Neural cell (in vitro differentiated cells): Measurements from ENCODE around the gene PFDN2. TPM values are rescaled to one million over a fixed set of nuclear protein-coding genes. Genes with fewer than 3 reads are reported as not detected.

ENCODE experiments used
- H2AFZ ChIP-seq: fragments of 200-600, 300-800 bp; sonication (generic), shearing (Covaris generic); 2 replicates; pipeline ENCODE4 v1.6.0; 2014; ENCODE audit warnings: low read depth, mild to moderate bottlenecking, antibody characterized with exemption, low read length, moderate library complexity
- H3F3A ChIP-seq: fragments of 200-600 bp; shearing (Covaris generic); 2 replicates; pipeline ENCODE4 v1.6.1; 2016; ENCODE audit warnings: mild to moderate bottlenecking, moderate library complexity, mixed read lengths, antibody characterized with exemption, low read length; ENCODE audit not compliant: insufficient read depth, poor library complexity, severe bottlenecking
- H3K27ac ChIP-seq: fragments of 200-600, 300-800 bp; sonication (generic), shearing (Covaris generic); 2 replicates; pipeline ENCODE4 v1.5.1; 2014; ENCODE audit warnings: mild to moderate bottlenecking, low read length, moderate library complexity
- H3K27me3 ChIP-seq: fragments of 300-800, 200-600 bp; sonication (generic), shearing (Covaris generic); 2 replicates; pipeline ENCODE4 v1.6.0; 2014; ENCODE audit warnings: mild to moderate bottlenecking, low read depth, low read length, moderate library complexity; ENCODE audit not compliant: insufficient read depth
- H3K36me3 ChIP-seq: fragments of 300-800, 200-600 bp; sonication (generic), shearing (Covaris generic); 2 replicates; pipeline ENCODE4 v1.5.1; 2014; ENCODE audit warnings: mild to moderate bottlenecking, antibody characterized with exemption, low read length, moderate library complexity; ENCODE audit not compliant: insufficient read depth
- H3K4me2 ChIP-seq: fragments of 300-800, 200-600 bp; sonication (generic), shearing (Covaris generic); 2 replicates; pipeline ENCODE4 v1.6.0; 2014; ENCODE audit warnings: mild to moderate bottlenecking, low read length
- H3K4me3 ChIP-seq: fragments of 300-800, 200-600 bp; sonication (generic), shearing (Covaris generic); 2 replicates; pipeline ENCODE4 v1.5.1; 2014; ENCODE audit warnings: mild to moderate bottlenecking, low read length, moderate library complexity
- H3K79me2 ChIP-seq: fragments of 200-600 bp; shearing (Covaris generic); replicated peaks from 2 replicates; pipeline ENCODE4 v1.6.0; 2014; ENCODE audit warnings: mild to moderate bottlenecking, low read length, moderate library complexity; ENCODE audit not compliant: insufficient read depth
- H3K9ac ChIP-seq: fragments of 300-800, 200-600 bp; sonication (generic), shearing (Covaris generic); 2 replicates; pipeline ENCODE4 v1.6.1; 2016; ENCODE audit warnings: mild to moderate bottlenecking, low read length, mixed read lengths
- H3K9me2 ChIP-seq: fragments of 200-600 bp; shearing (Covaris generic); 2 replicates; pipeline ENCODE4 v1.6.1; 2016; ENCODE audit warnings: mild to moderate bottlenecking, low read length, mixed read lengths; ENCODE audit not compliant: insufficient read depth
- H3K9me3 ChIP-seq: fragments of 200-600, 300-800 bp; sonication (generic), shearing (Covaris generic); 2 replicates; pipeline ENCODE4 v1.6.1; 2016; ENCODE audit warnings: mild to moderate bottlenecking, mixed run types, low read length, moderate library complexity, mixed read lengths
- H4K20me1 ChIP-seq: fragments of 200-600 bp; shearing (Covaris generic); 2 replicates; pipeline ENCODE4 v1.6.1; 2016; ENCODE audit warnings: mild to moderate bottlenecking, mixed run types; ENCODE audit not compliant: insufficient read depth
- CTCF ChIP-seq: fragments of 450-650 bp; IDR thresholded peaks from 2 replicates; pipeline ENCODE4 v1.5.1; 2014; ENCODE audit warnings: antibody characterized with exemption, mild to moderate bottlenecking, moderate library complexity; ENCODE audit not compliant: poor library complexity, severe bottlenecking
- EP300 ChIP-seq: fragments of 450-650 bp; conservative IDR thresholded peaks from 2 replicates; pipeline ENCODE4 v1.6.1; 2014; ENCODE audit warnings: antibody characterized with exemption, mild to moderate bottlenecking, moderate library complexity; ENCODE audit not compliant: poor library complexity, severe bottlenecking
- EZH2 ChIP-seq: fragments of 200-600, 300-800 bp; shearing (Covaris generic), sonication (generic); IDR thresholded peaks from 2 replicates; pipeline ENCODE4 v1.6.1; 2014; ENCODE audit warnings: antibody characterized with exemption, low read length, borderline replicate concordance, mild to moderate bottlenecking; ENCODE audit not compliant: insufficient read depth, poor library complexity, severe bottlenecking
- MXI1 ChIP-seq: fragments of 450-650 bp; conservative IDR thresholded peaks from 2 replicates; pipeline ENCODE4 v1.6.1; 2014; ENCODE audit warnings: antibody characterized with exemption, mild to moderate bottlenecking; ENCODE audit not compliant: poor library complexity, severe bottlenecking
- POLR2AphosphoS5 ChIP-seq: IDR thresholded peaks from 2 replicates; pipeline ENCODE4 v1.6.1; 2012
- RAD21 ChIP-seq: fragments of 450-650 bp; conservative IDR thresholded peaks from 2 replicates; pipeline ENCODE4 v1.6.1; 2014; ENCODE audit warnings: antibody characterized with exemption, mild to moderate bottlenecking, moderate library complexity
- SMC3 ChIP-seq: fragments of 450-650 bp; conservative IDR thresholded peaks from 2 replicates; pipeline ENCODE4 v1.6.1; 2014; ENCODE audit warnings: antibody characterized with exemption, mild to moderate bottlenecking, moderate library complexity; ENCODE audit not compliant: poor library complexity
- TAF1 ChIP-seq: IDR thresholded peaks from 2 replicates; pipeline ENCODE4 v1.6.1; 2012; ENCODE audit warnings: low read depth
- polyA plus RNA-seq: library from polyadenylated mRNA; depleted of rRNA; stranded (reverse); fragments of >200 nt; gene quantifications from 2 replicates; pipeline ENCODE4 v1.2.3, GENCODE V29; 2014
- TF ChIP-seq, protein P1 (sequence below): IDR thresholded peaks from 2 replicates; pipeline ENCODE4 v1.6.1; 2012; ENCODE audit warnings: borderline replicate concordance

The PFDN2 gene
- polyA plus RNA-seq, 1 donor from 2014 or later = 193 TPM

- Histone ChIP-seq H4K20me1 (no peaks in the 10 kb centered on the region), H3K4me2 (no peak overlapping the region)
- TF ChIP-seq RAD21 = no peak
- no peak for TF ChIP-seq CTCF
- no peak for TF ChIP-seq EP300
- TF ChIP-seq, protein P1, sequence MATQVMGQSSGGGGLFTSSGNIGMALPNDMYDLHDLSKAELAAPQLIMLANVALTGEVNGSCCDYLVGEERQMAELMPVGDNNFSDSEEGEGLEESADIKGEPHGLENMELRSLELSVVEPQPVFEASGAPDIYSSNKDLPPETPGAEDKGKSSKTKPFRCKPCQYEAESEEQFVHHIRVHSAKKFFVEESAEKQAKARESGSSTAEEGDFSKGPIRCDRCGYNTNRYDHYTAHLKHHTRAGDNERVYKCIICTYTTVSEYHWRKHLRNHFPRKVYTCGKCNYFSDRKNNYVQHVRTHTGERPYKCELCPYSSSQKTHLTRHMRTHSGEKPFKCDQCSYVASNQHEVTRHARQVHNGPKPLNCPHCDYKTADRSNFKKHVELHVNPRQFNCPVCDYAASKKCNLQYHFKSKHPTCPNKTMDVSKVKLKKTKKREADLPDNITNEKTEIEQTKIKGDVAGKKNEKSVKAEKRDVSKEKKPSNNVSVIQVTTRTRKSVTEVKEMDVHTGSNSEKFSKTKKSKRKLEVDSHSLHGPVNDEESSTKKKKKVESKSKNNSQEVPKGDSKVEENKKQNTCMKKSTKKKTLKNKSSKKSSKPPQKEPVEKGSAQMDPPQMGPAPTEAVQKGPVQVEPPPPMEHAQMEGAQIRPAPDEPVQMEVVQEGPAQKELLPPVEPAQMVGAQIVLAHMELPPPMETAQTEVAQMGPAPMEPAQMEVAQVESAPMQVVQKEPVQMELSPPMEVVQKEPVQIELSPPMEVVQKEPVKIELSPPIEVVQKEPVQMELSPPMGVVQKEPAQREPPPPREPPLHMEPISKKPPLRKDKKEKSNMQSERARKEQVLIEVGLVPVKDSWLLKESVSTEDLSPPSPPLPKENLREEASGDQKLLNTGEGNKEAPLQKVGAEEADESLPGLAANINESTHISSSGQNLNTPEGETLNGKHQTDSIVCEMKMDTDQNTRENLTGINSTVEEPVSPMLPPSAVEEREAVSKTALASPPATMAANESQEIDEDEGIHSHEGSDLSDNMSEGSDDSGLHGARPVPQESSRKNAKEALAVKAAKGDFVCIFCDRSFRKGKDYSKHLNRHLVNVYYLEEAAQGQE = no peak
- no peak for TF ChIP-seq EZH2
- TF ChIP-seq SMC3 = no peak
- no peak for TF ChIP-seq TAF1
- TF ChIP-seq POLR2AphosphoS5 = no peak
- no peak for TF ChIP-seq MXI1
These were observed 63.0 kb downstream of the PFDN2 start for GRCh38 chr1:161054805-161055204.

GRCh38 chr1:161054232-161054631, 63.6 kb downstream of the PFDN2 start:
- H4K20me1 ChIP-seq = no peaks in the 10 kb centered on the region
- no peak overlapping the region for H3K9ac ChIP-seq
- no peaks in the 10 kb centered on the region for H3K36me3 ChIP-seq
- H3K27me3 ChIP-seq = no peaks in the 10 kb centered on the region
- no peak overlapping the region for H3K4me2 ChIP-seq
- H3K9me3 ChIP-seq = no peaks in the 10 kb centered on the region
- TF ChIP-seq RAD21 = no peak
- TF ChIP-seq, protein P1 = no peak
- TF ChIP-seq CTCF = no peak
- no peak for TF ChIP-seq MXI1
- TF ChIP-seq POLR2AphosphoS5 = no peak
- TF ChIP-seq EP300 = no peak
- no peak for TF ChIP-seq TAF1
- no peak for TF ChIP-seq SMC3
- TF ChIP-seq EZH2 = no peak
- H3K79me2 ChIP-seq = no peaks in the 10 kb centered on the region
- no peak overlapping the region for H3K4me3 ChIP-seq
- no peak overlapping the region for H2AFZ ChIP-seq
- no peaks in the 10 kb centered on the region for H3F3A ChIP-seq
- no peaks in the 10 kb centered on the region for H3K9me2 ChIP-seq
- no peak overlapping the region for H3K27ac ChIP-seq

More at GRCh38 chr1:161054805-161055204, 63.0 kb downstream of the PFDN2 start:
- H3F3A ChIP-seq = no peaks in the 10 kb centered on the region
- no peak overlapping the region for H3K27ac ChIP-seq
- H3K36me3 ChIP-seq = no peaks in the 10 kb centered on the region
- no peaks in the 10 kb centered on the region for H3K27me3 ChIP-seq
- no peaks in the 10 kb centered on the region for H3K79me2 ChIP-seq
- H3K4me3 ChIP-seq = no peak overlapping the region
- no peak overlapping the region for H3K9ac ChIP-seq
- H2AFZ ChIP-seq = no peak overlapping the region
- no peaks in the 10 kb centered on the region for H3K9me2 ChIP-seq
- H3K9me3 ChIP-seq = no peaks in the 10 kb centered on the region
